ENCODE measurements around the gene TP53. TPM values are rescaled to one million over a fixed set of nuclear protein-coding genes. Genes with fewer than 3 reads are reported as not detected.
A peak's percentile ranks its signal among the peaks of the same experiment; 100 is the strongest.

TP53 gene
- total RNA-seq, 1 donor from 2014 or later, result 18.7 TPM

GRCh38 chr17:7684851-7685532 is 2.3 kb downstream of the TP53 start:
- H3K4me1 ChIP-seq, result peaks cover 36% of the 10 kb centered on the region
- H3K4me3 ChIP-seq, result peak overlapping the region; percentile 73 to 83
- no peak for DNase-seq (ENCODE audit: extremely low spot score in 2 of 2)
- no peaks in the 10 kb centered on the region for H3K36me3 ChIP-seq
- H3K27ac ChIP-seq, result peak overlapping the region; percentile 95
- no peaks in the 10 kb centered on the region for H3K9me3 ChIP-seq
- TF ChIP-seq, protein P1, sequence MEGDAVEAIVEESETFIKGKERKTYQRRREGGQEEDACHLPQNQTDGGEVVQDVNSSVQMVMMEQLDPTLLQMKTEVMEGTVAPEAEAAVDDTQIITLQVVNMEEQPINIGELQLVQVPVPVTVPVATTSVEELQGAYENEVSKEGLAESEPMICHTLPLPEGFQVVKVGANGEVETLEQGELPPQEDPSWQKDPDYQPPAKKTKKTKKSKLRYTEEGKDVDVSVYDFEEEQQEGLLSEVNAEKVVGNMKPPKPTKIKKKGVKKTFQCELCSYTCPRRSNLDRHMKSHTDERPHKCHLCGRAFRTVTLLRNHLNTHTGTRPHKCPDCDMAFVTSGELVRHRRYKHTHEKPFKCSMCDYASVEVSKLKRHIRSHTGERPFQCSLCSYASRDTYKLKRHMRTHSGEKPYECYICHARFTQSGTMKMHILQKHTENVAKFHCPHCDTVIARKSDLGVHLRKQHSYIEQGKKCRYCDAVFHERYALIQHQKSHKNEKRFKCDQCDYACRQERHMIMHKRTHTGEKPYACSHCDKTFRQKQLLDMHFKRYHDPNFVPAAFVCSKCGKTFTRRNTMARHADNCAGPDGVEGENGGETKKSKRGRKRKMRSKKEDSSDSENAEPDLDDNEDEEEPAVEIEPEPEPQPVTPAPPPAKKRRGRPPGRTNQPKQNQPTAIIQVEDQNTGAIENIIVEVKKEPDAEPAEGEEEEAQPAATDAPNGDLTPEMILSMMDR (IDR thresholded peaks at IDR 0.05), result no peak
- no peak for TF ChIP-seq POLR2AphosphoS5 (IDR thresholded peaks at IDR 0.05; ENCODE audit: insufficient read depth in 1 of 2, low read depth in 1 of 2)
- TF ChIP-seq POLR2A (IDR thresholded peaks at IDR 0.05), result no peak
- no peaks in the 10 kb centered on the region for H3K27me3 ChIP-seq
- intact Hi-C loops (cut with DNase I), result loop anchor here (2.0 kb wide), 1 partner anchor 58 kb away; the partner anchor contains the start of gene SAT2

- no peak overlapping the region for H3K27ac ChIP-seq
- TF ChIP-seq POLR2A (IDR thresholded peaks at IDR 0.05) (no peak), POLR2AphosphoS5 (IDR thresholded peaks at IDR 0.05; ENCODE audit: insufficient read depth in 1 of 2, low read depth in 1 of 2) (no peak)
- TF ChIP-seq, protein P1 (IDR thresholded peaks at IDR 0.05), result no peak
- no peak overlapping the region for H3K4me3 ChIP-seq
- H3K36me3 ChIP-seq, result peaks cover 6 to 38% of the 10 kb centered on the region in 2 donors
- intact Hi-C loops (cut with DNase I), result no loop called here
- H3K27me3 ChIP-seq, result no peaks in the 10 kb centered on the region
- H3K4me1 ChIP-seq, result no peaks in the 10 kb centered on the region
- no peaks in the 10 kb centered on the region for H3K9me3 ChIP-seq
- DNase-seq (ENCODE audit: extremely low spot score in 2 of 2), result no peak
These were observed 9.8 kb downstream of the TP53 start for GRCh38 chr17:7677388-7678067.

GRCh38 chr17:7676533-7676932 is 10.8 kb downstream of the TP53 start:
- H3K36me3 ChIP-seq, result peaks cover 6 to 48% of the 10 kb centered on the region in 2 donors
- H3K4me3 ChIP-seq, result no peak overlapping the region
- TF ChIP-seq POLR2A (IDR thresholded peaks at IDR 0.05) (no peak), POLR2AphosphoS5 (IDR thresholded peaks at IDR 0.05; ENCODE audit: insufficient read depth in 1 of 2, low read depth in 1 of 2) (no peak)
- TF ChIP-seq, protein P1 (IDR thresholded peaks at IDR 0.05), result no peak
- no peak for DNase-seq (ENCODE audit: extremely low spot score in 2 of 2)
- H3K27me3 ChIP-seq, result no peaks in the 10 kb centered on the region
- no peaks in the 10 kb centered on the region for H3K4me1 ChIP-seq
- no peaks in the 10 kb centered on the region for H3K9me3 ChIP-seq
- no peak overlapping the region for H3K27ac ChIP-seq
- intact Hi-C loops (cut with DNase I), result no loop called here

GRCh38 chr17:7674934-7675333 is 12.4 kb downstream of the TP53 start:
- Histone ChIP-seq H3K27ac (no peak overlapping the region), H3K4me3 (no peak overlapping the region), H3K36me3 (peaks cover 6 to 61% of the 10 kb centered on the region in 2 donors), H3K27me3 (no peaks in the 10 kb centered on the region), H3K4me1 (no peaks in the 10 kb centered on the region), H3K9me3 (no peaks in the 10 kb centered on the region)
- intact Hi-C loops (cut with DNase I), result no loop called here
- TF ChIP-seq POLR2A (IDR thresholded peaks at IDR 0.05) (no peak), POLR2AphosphoS5 (IDR thresholded peaks at IDR 0.05; ENCODE audit: insufficient read depth in 1 of 2, low read depth in 1 of 2) (no peak)
- TF ChIP-seq, protein P1 (IDR thresholded peaks at IDR 0.05), result no peak
- no peak for DNase-seq (ENCODE audit: extremely low spot score in 2 of 2)

DNA sequence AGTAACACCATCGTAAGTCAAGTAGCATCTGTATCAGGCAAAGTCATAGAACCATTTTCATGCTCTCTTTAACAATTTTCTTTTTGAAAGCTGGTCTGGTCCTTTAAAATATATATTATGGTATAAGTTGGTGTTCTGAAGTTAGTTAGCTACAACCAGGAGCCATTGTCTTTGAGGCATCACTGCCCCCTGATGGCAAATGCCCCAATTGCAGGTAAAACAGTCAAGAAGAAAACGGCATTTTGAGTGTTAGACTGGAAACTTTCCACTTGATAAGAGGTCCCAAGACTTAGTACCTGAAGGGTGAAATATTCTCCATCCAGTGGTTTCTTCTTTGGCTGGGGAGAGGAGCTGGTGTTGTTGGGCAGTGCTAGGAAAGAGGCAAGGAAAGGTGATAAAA is 14.1 kb downstream of the TP53 start:
- intact Hi-C loops (cut with DNase I), result no loop called here
- Histone ChIP-seq H3K4me1 (no peaks in the 10 kb centered on the region), H3K27ac (no peak overlapping the region), H3K9me3 (no peaks in the 10 kb centered on the region), H3K4me3 (no peak overlapping the region), H3K27me3 (no peaks in the 10 kb centered on the region), H3K36me3 (peaks cover 6 to 78% of the 10 kb centered on the region in 2 donors)
- no peak for DNase-seq (ENCODE audit: extremely low spot score in 2 of 2)
- TF ChIP-seq POLR2A (IDR thresholded peaks at IDR 0.05), result no peak
- TF ChIP-seq, protein P1 (IDR thresholded peaks at IDR 0.05), result no peak
- no peak for TF ChIP-seq POLR2AphosphoS5 (IDR thresholded peaks at IDR 0.05; ENCODE audit: insufficient read depth in 1 of 2, low read depth in 1 of 2)

Data from vagina (tissue), 2 donors.